IPS-18a (cell line): ENCODE data around the gene SHISA6.

ENCODE experiments used
- H3K27ac ChIP-seq: one replicate; pipeline ENCODE4 v1.5.1; 2013; ENCODE audit warnings: low read length
- H3K27me3 ChIP-seq: one replicate; pipeline ENCODE4 v1.6.1; 2013; ENCODE audit warnings: mild to moderate bottlenecking, low read length; ENCODE audit not compliant: control insufficient read depth, insufficient read depth
- H3K36me3 ChIP-seq: one replicate; pipeline ENCODE4 v1.6.1; 2013; ENCODE audit warnings: low read depth, low read length; ENCODE audit not compliant: control insufficient read depth
- H3K4me1 ChIP-seq: one replicate; pipeline ENCODE4 v1.6.1; 2013; ENCODE audit warnings: low read depth, low read length; ENCODE audit not compliant: control insufficient read depth
- H3K4me3 ChIP-seq: one replicate; pipeline ENCODE4 v1.5.1; 2013; ENCODE audit warnings: low read length
- H3K9ac ChIP-seq: one replicate; pipeline ENCODE4 v1.6.1; 2013; ENCODE audit warnings: mild to moderate bottlenecking, low read length, moderate library complexity
- H3K9me3 ChIP-seq: one replicate; pipeline ENCODE4 v1.6.1; 2013; ENCODE audit warnings: low read depth, low read length; ENCODE audit not compliant: control insufficient read depth

The SHISA6 gene

GRCh38 chr17:11467639-11468038 lies 226.6 kb downstream of the SHISA6 start:
- Histone ChIP-seq H3K4me1 (no peaks in the 10 kb centered on the region), H3K27me3 (no peaks in the 10 kb centered on the region), H3K36me3 (no peaks in the 10 kb centered on the region), H3K9me3 (no peaks in the 10 kb centered on the region), H3K4me3 (no peak overlapping the region), H3K9ac (no peak overlapping the region), H3K27ac (no peak overlapping the region)

GRCh38 chr17:11485336-11486100 lies 244.5 kb downstream of the SHISA6 start:
- Histone ChIP-seq H3K36me3 (no peaks in the 10 kb centered on the region), H3K27ac (no peak overlapping the region), H3K4me3 (no peak overlapping the region), H3K27me3 (no peaks in the 10 kb centered on the region), H3K4me1 (peaks cover 10% of the 10 kb centered on the region), H3K9me3 (no peaks in the 10 kb centered on the region), H3K9ac (no peak overlapping the region)

- H3K9me3 ChIP-seq, result no peaks in the 10 kb centered on the region
- H3K27me3 ChIP-seq, result no peaks in the 10 kb centered on the region
- H3K4me3 ChIP-seq, result no peak overlapping the region
- H3K9ac ChIP-seq, result no peak overlapping the region
- H3K27ac ChIP-seq, result no peak overlapping the region
- peaks cover 10% of the 10 kb centered on the region for H3K4me1 ChIP-seq
- H3K36me3 ChIP-seq, result no peaks in the 10 kb centered on the region
Measured at GRCh38 chr17:11486101-11486867, 245.3 kb downstream of the SHISA6 start.

GRCh38 chr17:11486868-11487310 lies 245.9 kb downstream of the SHISA6 start:
- H3K27me3 ChIP-seq, result no peaks in the 10 kb centered on the region
- no peaks in the 10 kb centered on the region for H3K9me3 ChIP-seq
- no peak overlapping the region for H3K4me3 ChIP-seq
- no peaks in the 10 kb centered on the region for H3K36me3 ChIP-seq
- H3K9ac ChIP-seq, result no peak overlapping the region
- peaks cover 10% of the 10 kb centered on the region for H3K4me1 ChIP-seq
- no peak overlapping the region for H3K27ac ChIP-seq

GRCh38 chr17:11487469-11487868 lies 246.5 kb downstream of the SHISA6 start:
- Histone ChIP-seq H3K27me3 (no peaks in the 10 kb centered on the region), H3K9ac (no peak overlapping the region), H3K36me3 (no peaks in the 10 kb centered on the region), H3K9me3 (no peaks in the 10 kb centered on the region), H3K4me3 (no peak overlapping the region), H3K4me1 (peaks cover 10% of the 10 kb centered on the region), H3K27ac (no peak overlapping the region)

- peaks cover 12% of the 10 kb centered on the region for H3K4me1 ChIP-seq
- no peak overlapping the region for H3K9ac ChIP-seq
- no peaks in the 10 kb centered on the region for H3K27me3 ChIP-seq
- H3K36me3 ChIP-seq, result no peaks in the 10 kb centered on the region
- H3K4me3 ChIP-seq, result no peak overlapping the region
- no peaks in the 10 kb centered on the region for H3K9me3 ChIP-seq
- no peak overlapping the region for H3K27ac ChIP-seq
Measured at GRCh38 chr17:11488407-11488806, 247.4 kb downstream of the SHISA6 start.

- Histone ChIP-seq H3K27me3 (no peaks in the 10 kb centered on the region), H3K27ac (no peak overlapping the region), H3K36me3 (no peaks in the 10 kb centered on the region), H3K4me3 (no peak overlapping the region), H3K9me3 (no peaks in the 10 kb centered on the region), H3K9ac (no peak overlapping the region), H3K4me1 (peaks cover 22% of the 10 kb centered on the region)
Measured at GRCh38 chr17:11490171-11490755, 249.2 kb downstream of the SHISA6 start.

- Histone ChIP-seq H3K9me3 (no peaks in the 10 kb centered on the region), H3K9ac (no peak overlapping the region), H3K27me3 (no peaks in the 10 kb centered on the region), H3K4me3 (no peak overlapping the region), H3K4me1 (peaks cover 12% of the 10 kb centered on the region), H3K27ac (no peak overlapping the region), H3K36me3 (no peaks in the 10 kb centered on the region)
Measured at GRCh38 chr17:11492511-11492910, 251.5 kb downstream of the SHISA6 start.

GRCh38 chr17:11493936-11494335 lies 252.9 kb downstream of the SHISA6 start:
- H3K36me3 ChIP-seq, result no peaks in the 10 kb centered on the region
- H3K4me1 ChIP-seq, result peaks cover 12% of the 10 kb centered on the region
- no peaks in the 10 kb centered on the region for H3K27me3 ChIP-seq
- H3K9me3 ChIP-seq, result no peaks in the 10 kb centered on the region
- no peak overlapping the region for H3K9ac ChIP-seq
- H3K4me3 ChIP-seq, result no peak overlapping the region
- H3K27ac ChIP-seq, result no peak overlapping the region

- Histone ChIP-seq H3K4me1 (peaks cover 12% of the 10 kb centered on the region), H3K27me3 (no peaks in the 10 kb centered on the region), H3K27ac (no peak overlapping the region), H3K4me3 (no peak overlapping the region), H3K9me3 (no peaks in the 10 kb centered on the region), H3K9ac (no peak overlapping the region), H3K36me3 (no peaks in the 10 kb centered on the region)
Measured at GRCh38 chr17:11495613-11496012, 254.6 kb downstream of the SHISA6 start.

- Histone ChIP-seq H3K36me3 (no peaks in the 10 kb centered on the region), H3K4me1 (peaks cover 3% of the 10 kb centered on the region), H3K27ac (no peak overlapping the region), H3K27me3 (no peaks in the 10 kb centered on the region), H3K9ac (no peak overlapping the region), H3K4me3 (no peak overlapping the region), H3K9me3 (no peaks in the 10 kb centered on the region)
Measured at GRCh38 chr17:11499881-11500280, 258.9 kb downstream of the SHISA6 start.
